ENCODE results near the gene LCNL1.

The LCNL1 gene

GRCh38 chr9:137006116-137007003 lies 23.6 kb downstream of the LCNL1 start:
- Histone ChIP-seq H2AK5ac (ENCODE audit: low read depth, low read length) (peak overlapping the region; percentile 3), H3K36me3 (replicated peaks in 1 of 2; ENCODE audit: control insufficient read depth in 2 of 2, insufficient read depth in 2 of 2, low read length in 2 of 2) (peaks cover 5 to 10% of the 10 kb centered on the region in 2 donors), H2BK120ac (ENCODE audit: low read depth, low read length) (no peak overlapping the region), H3K4me3 (ENCODE audit: low read length in 2 of 2) (peak overlapping the region in 1 of 2 donors; percentile 4), H2BK5ac (ENCODE audit: low read length) (peak overlapping the region; percentile 53), H3K18ac (ENCODE audit: low read length) (peak overlapping the region; percentile 7), H2AFZ (ENCODE audit: low read length) (no peak overlapping the region), H3K9me3 (replicated peaks in 1 of 2; ENCODE audit: control insufficient read depth in 2 of 2, insufficient read depth in 1 of 2, low read depth in 1 of 2, low read length in 2 of 2) (peaks cover 2 to 3% of the 10 kb centered on the region in 2 donors), H3K27me3 (ENCODE audit: control insufficient read depth in 3 of 3, insufficient read depth in 3 of 3, low read depth in 1 of 3, low read length in 3 of 3) (no peaks in the 10 kb centered on the region), H4K8ac (ENCODE audit: low read depth, low read length) (no peak overlapping the region), H4K91ac (ENCODE audit: low read depth, low read length, poor library complexity) (no peak overlapping the region), H2BK12ac (ENCODE audit: low read length) (no peak overlapping the region), H3K23ac (ENCODE audit: low read depth, low read length, poor library complexity) (peak overlapping the region; percentile 17), H3K14ac (ENCODE audit: low read length) (peak overlapping the region; percentile 63), H3K4me1 (ENCODE audit: control insufficient read depth in 2 of 2, insufficient read depth in 1 of 2, low read depth in 1 of 2, low read length in 2 of 2) (peaks cover 0 to 8% of the 10 kb centered on the region in 2 donors), H3K4me2 (ENCODE audit: insufficient read depth, low read length, poor library complexity, severe bottlenecking) (no peak overlapping the region), H3K79me1 (ENCODE audit: low read depth, low read length) (no peaks in the 10 kb centered on the region), H3K4ac (ENCODE audit: low read length) (no peak overlapping the region), H2BK15ac (ENCODE audit: low read length) (peak overlapping the region; percentile 49), H3K9ac (ENCODE audit: low read depth, low read length, poor library complexity) (no peak overlapping the region), H3K27ac (replicated peaks; ENCODE audit: low read length) (peak overlapping the region; percentile 20)
- no peak for DNase-seq (ENCODE audit: low spot score)
- WGBS, 2 donors (ENCODE audit: extremely low coverage in 2 of 2, insufficient read length in 2 of 2, insufficient replicate concordance in 1 of 2), result no CpG with 5 or more reads among the region's 24 CpGs

- H3K36me3 ChIP-seq (replicated peaks in 1 of 2; ENCODE audit: control insufficient read depth in 2 of 2, insufficient read depth in 2 of 2, low read length in 2 of 2), result peaks cover 7 to 10% of the 10 kb centered on the region in 2 donors
- no peak overlapping the region for H3K4me2 ChIP-seq (ENCODE audit: insufficient read depth, low read length, poor library complexity, severe bottlenecking)
- H3K27me3 ChIP-seq (ENCODE audit: control insufficient read depth in 3 of 3, insufficient read depth in 3 of 3, low read depth in 1 of 3, low read length in 3 of 3), result no peaks in the 10 kb centered on the region
- H3K27ac ChIP-seq (replicated peaks; ENCODE audit: low read length), result no peak overlapping the region
- no peak for DNase-seq (ENCODE audit: low spot score)
- no peak overlapping the region for H3K9ac ChIP-seq (ENCODE audit: low read depth, low read length, poor library complexity)
- H3K4ac ChIP-seq (ENCODE audit: low read length), result no peak overlapping the region
- no peak overlapping the region for H2BK120ac ChIP-seq (ENCODE audit: low read depth, low read length)
- H3K14ac ChIP-seq (ENCODE audit: low read length), result no peak overlapping the region
- peaks cover 2 to 3% of the 10 kb centered on the region in 2 donors for H3K9me3 ChIP-seq (replicated peaks in 1 of 2; ENCODE audit: control insufficient read depth in 2 of 2, insufficient read depth in 1 of 2, low read depth in 1 of 2, low read length in 2 of 2)
- H3K23ac ChIP-seq (ENCODE audit: low read depth, low read length, poor library complexity), result no peak overlapping the region
- H2BK15ac ChIP-seq (ENCODE audit: low read length), result peak overlapping the region; percentile 49
- H2AFZ ChIP-seq (ENCODE audit: low read length), result no peak overlapping the region
- no peak overlapping the region for H3K4me3 ChIP-seq (ENCODE audit: low read length in 2 of 2)
- H4K91ac ChIP-seq (ENCODE audit: low read depth, low read length, poor library complexity), result no peak overlapping the region
- H4K8ac ChIP-seq (ENCODE audit: low read depth, low read length), result peak overlapping the region; percentile 43
- H3K79me1 ChIP-seq (ENCODE audit: low read depth, low read length), result no peaks in the 10 kb centered on the region
- no peak overlapping the region for H2BK12ac ChIP-seq (ENCODE audit: low read length)
- H2AK5ac ChIP-seq (ENCODE audit: low read depth, low read length), result peak overlapping the region; percentile 3
- peak overlapping the region; percentile 48 for H3K18ac ChIP-seq (ENCODE audit: low read length)
- H2BK5ac ChIP-seq (ENCODE audit: low read length), result peak overlapping the region; percentile 53
- H3K4me1 ChIP-seq (ENCODE audit: control insufficient read depth in 2 of 2, insufficient read depth in 1 of 2, low read depth in 1 of 2, low read length in 2 of 2), result peaks cover 0 to 8% of the 10 kb centered on the region in 2 donors
- no CpG with 5 or more reads among the region's 30 CpGs for WGBS, 2 donors (ENCODE audit: extremely low coverage in 2 of 2, insufficient read length in 2 of 2, insufficient replicate concordance in 1 of 2)
Measured at GRCh38 chr9:137007108-137007815, 24.5 kb downstream of the LCNL1 start.

DNA sequence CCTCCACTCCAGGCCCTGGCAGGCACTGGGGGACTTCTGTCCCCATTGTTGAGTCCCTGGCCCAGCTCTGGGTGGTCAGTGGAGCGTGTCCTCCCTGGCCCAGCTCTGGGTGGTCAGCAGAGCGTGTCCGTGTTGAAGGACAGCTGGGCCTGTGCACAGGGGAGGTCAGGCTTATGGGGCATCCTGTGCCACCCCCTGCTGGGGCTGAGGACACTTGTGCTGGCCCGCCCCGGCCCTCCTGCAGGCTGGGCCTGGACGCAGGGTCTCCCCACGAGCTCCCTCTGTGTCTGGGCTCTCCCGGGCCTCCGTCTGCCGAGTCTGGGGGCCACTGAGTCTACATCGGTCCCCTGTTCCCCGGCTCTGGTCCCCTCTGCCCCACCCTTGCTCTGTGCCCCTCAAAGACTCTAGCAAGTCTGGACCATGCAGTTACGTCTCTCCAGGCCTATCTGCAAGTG lies 25.1 kb downstream of the LCNL1 start:
- WGBS, 2 donors (ENCODE audit: extremely low coverage in 2 of 2, insufficient read length in 2 of 2, insufficient replicate concordance in 1 of 2), result no CpG with 5 or more reads among the region's 13 CpGs
- no peak for DNase-seq (ENCODE audit: low spot score)
- H3K4me1 ChIP-seq (ENCODE audit: control insufficient read depth in 2 of 2, insufficient read depth in 1 of 2, low read depth in 1 of 2, low read length in 2 of 2), result peaks cover 0 to 8% of the 10 kb centered on the region in 2 donors

GRCh38 chr9:137008312-137008711 lies 25.5 kb downstream of the LCNL1 start:
- Histone ChIP-seq H2AK5ac (ENCODE audit: low read depth, low read length) (no peak overlapping the region), H3K27ac (replicated peaks; ENCODE audit: low read length) (no peak overlapping the region)

More for the DNA sequence above, 25.1 kb downstream of the LCNL1 start:
- no peak overlapping the region for H3K27ac ChIP-seq (replicated peaks; ENCODE audit: low read length)
- no peak overlapping the region for H3K4ac ChIP-seq (ENCODE audit: low read length)
- H2BK15ac ChIP-seq (ENCODE audit: low read length), result no peak overlapping the region
- no peaks in the 10 kb centered on the region for H3K79me1 ChIP-seq (ENCODE audit: low read depth, low read length)
- H3K4me2 ChIP-seq (ENCODE audit: insufficient read depth, low read length, poor library complexity, severe bottlenecking), result no peak overlapping the region
- no peak overlapping the region for H2BK12ac ChIP-seq (ENCODE audit: low read length)
- no peak overlapping the region for H2AFZ ChIP-seq (ENCODE audit: low read length)
- no peaks in the 10 kb centered on the region for H3K27me3 ChIP-seq (ENCODE audit: control insufficient read depth in 3 of 3, insufficient read depth in 3 of 3, low read depth in 1 of 3, low read length in 3 of 3)
- no peak overlapping the region for H2AK5ac ChIP-seq (ENCODE audit: low read depth, low read length)
- H2BK120ac ChIP-seq (ENCODE audit: low read depth, low read length), result no peak overlapping the region
- peak overlapping the region; percentile 43 for H4K8ac ChIP-seq (ENCODE audit: low read depth, low read length)
- peaks cover 2 to 3% of the 10 kb centered on the region in 2 donors for H3K9me3 ChIP-seq (replicated peaks in 1 of 2; ENCODE audit: control insufficient read depth in 2 of 2, insufficient read depth in 1 of 2, low read depth in 1 of 2, low read length in 2 of 2)
- H3K36me3 ChIP-seq (replicated peaks in 1 of 2; ENCODE audit: control insufficient read depth in 2 of 2, insufficient read depth in 2 of 2, low read length in 2 of 2), result peaks cover 8 to 10% of the 10 kb centered on the region in 2 donors
- H3K14ac ChIP-seq (ENCODE audit: low read length), result no peak overlapping the region
- no peak overlapping the region for H3K9ac ChIP-seq (ENCODE audit: low read depth, low read length, poor library complexity)
- peak overlapping the region; percentile 53 for H2BK5ac ChIP-seq (ENCODE audit: low read length)
- H3K18ac ChIP-seq (ENCODE audit: low read length), result peak overlapping the region; percentile 48
- H3K23ac ChIP-seq (ENCODE audit: low read depth, low read length, poor library complexity), result no peak overlapping the region
- no peak overlapping the region for H4K91ac ChIP-seq (ENCODE audit: low read depth, low read length, poor library complexity)
- H3K4me3 ChIP-seq (ENCODE audit: low read length in 2 of 2), result no peak overlapping the region

More at GRCh38 chr9:137008312-137008711, 25.5 kb downstream of the LCNL1 start:
- H3K79me1 ChIP-seq (ENCODE audit: low read depth, low read length), result no peaks in the 10 kb centered on the region
- H3K9me3 ChIP-seq (replicated peaks in 1 of 2; ENCODE audit: control insufficient read depth in 2 of 2, insufficient read depth in 1 of 2, low read depth in 1 of 2, low read length in 2 of 2), result peaks cover 2 to 3% of the 10 kb centered on the region in 2 donors
- WGBS, 2 donors (ENCODE audit: extremely low coverage in 2 of 2, insufficient read length in 2 of 2, insufficient replicate concordance in 1 of 2), result no CpG with 5 or more reads among the region's 22 CpGs
- DNase-seq (ENCODE audit: low spot score), result no peak
- H2BK5ac ChIP-seq (ENCODE audit: low read length), result peak overlapping the region; percentile 53
- H3K23ac ChIP-seq (ENCODE audit: low read depth, low read length, poor library complexity), result no peak overlapping the region
- H4K8ac ChIP-seq (ENCODE audit: low read depth, low read length), result no peak overlapping the region
- no peak overlapping the region for H3K4ac ChIP-seq (ENCODE audit: low read length)
- no peak overlapping the region for H3K4me2 ChIP-seq (ENCODE audit: insufficient read depth, low read length, poor library complexity, severe bottlenecking)
- H2BK120ac ChIP-seq (ENCODE audit: low read depth, low read length), result no peak overlapping the region
- H2BK12ac ChIP-seq (ENCODE audit: low read length), result no peak overlapping the region
- peak overlapping the region; percentile 48 for H3K18ac ChIP-seq (ENCODE audit: low read length)
- no peaks in the 10 kb centered on the region for H3K27me3 ChIP-seq (ENCODE audit: control insufficient read depth in 3 of 3, insufficient read depth in 3 of 3, low read depth in 1 of 3, low read length in 3 of 3)
- no peak overlapping the region for H4K91ac ChIP-seq (ENCODE audit: low read depth, low read length, poor library complexity)
- no peak overlapping the region for H3K14ac ChIP-seq (ENCODE audit: low read length)
- H3K4me3 ChIP-seq (ENCODE audit: low read length in 2 of 2), result no peak overlapping the region
- no peak overlapping the region for H3K9ac ChIP-seq (ENCODE audit: low read depth, low read length, poor library complexity)
- no peak overlapping the region for H2AFZ ChIP-seq (ENCODE audit: low read length)
- H3K4me1 ChIP-seq (ENCODE audit: control insufficient read depth in 2 of 2, insufficient read depth in 1 of 2, low read depth in 1 of 2, low read length in 2 of 2), result peaks cover 0 to 8% of the 10 kb centered on the region in 2 donors
- peaks cover 8 to 10% of the 10 kb centered on the region in 2 donors for H3K36me3 ChIP-seq (replicated peaks in 1 of 2; ENCODE audit: control insufficient read depth in 2 of 2, insufficient read depth in 2 of 2, low read length in 2 of 2)
- no peak overlapping the region for H2BK15ac ChIP-seq (ENCODE audit: low read length)
